GM13976 (cell line): ENCODE results near the gene HSPA1A.

Source experiments
- DNase-seq: peaks from one replicate; pipeline ENCODE4 v3.0.0; 2012; ENCODE audit warnings: low spot score
- CTCF ChIP-seq: IDR thresholded peaks from 2 replicates; pipeline ENCODE4 v1.5.1; 2012; ENCODE audit warnings: borderline replicate concordance, mild to moderate bottlenecking; ENCODE audit not compliant: insufficient read depth; ENCODE audit errors: extremely low read depth, missing control alignments, control extremely low read depth
- in situ Hi-C: fragments of 300-500 bp; cut with MboI; formaldehyde crosslinking; loops from one replicate; pipeline ENCODE4 v1.12.0; 2022; ENCODE audit warnings: low sequenced_read_pairs, mixed read lengths, inconsistent platforms; ENCODE audit not compliant: unreplicated experiment

The HSPA1A gene

GRCh38 chr6:31864818-31865204 lies 49.5 kb downstream of the HSPA1A start:
- DNase-seq = no peak
- no peak for TF ChIP-seq CTCF
- in situ Hi-C loops = no loop called here

GRCh38 chr6:31865205-31866118 lies 50.1 kb downstream of the HSPA1A start:
- DNase-seq = no peak
- TF ChIP-seq CTCF = no peak
- in situ Hi-C loops = no loop called here
